ENCODE results near the gene CDH18. TPM values are rescaled to one million over a fixed set of nuclear protein-coding genes. Genes with fewer than 3 reads are reported as not detected.
"Not testable (repeated sequence)": the region's sequence is repeated elsewhere in the genome, so short reads cannot be mapped to it uniquely, and the experiment has no call there.

Gene CDH18
- total RNA-seq, 1 experiment from 2014 or later: 4.1 TPM

- no peak for DNase-seq (ENCODE audit: low read depth)
Observed at GRCh38 chr5:19859020-19859419, 129.0 kb downstream of the CDH18 start.

GRCh38 chr5:19855931-19856330, 132.1 kb downstream of the CDH18 start:
- DNase-seq (ENCODE audit: low read depth): peak; percentile 64

- no peak for DNase-seq (ENCODE audit: low read depth)
Observed at GRCh38 chr5:19855453-19855852, 132.5 kb downstream of the CDH18 start.

- DNase-seq (ENCODE audit: low read depth): peak; percentile 67
Observed at GRCh38 chr5:19855031-19855430, 133.0 kb downstream of the CDH18 start.

- peak; percentile 88 for DNase-seq (ENCODE audit: low read depth)
Observed at GRCh38 chr5:19853616-19854240, 134.3 kb downstream of the CDH18 start.

- DNase-seq (ENCODE audit: low read depth): peak; percentile 65
Observed at GRCh38 chr5:19837536-19838174, 150.3 kb downstream of the CDH18 start.

- DNase-seq (ENCODE audit: low read depth): no peak
Observed at GRCh38 chr5:19835442-19835841, 152.6 kb downstream of the CDH18 start.

- not testable (repeated sequence) for DNase-seq (ENCODE audit: low read depth)
Observed at GRCh38 chr5:19812720-19813119, 175.3 kb downstream of the CDH18 start.

GRCh38 chr5:19806756-19807155, 181.2 kb downstream of the CDH18 start:
- no peak for DNase-seq (ENCODE audit: low read depth)

- no peak for DNase-seq (ENCODE audit: low read depth)
Observed at GRCh38 chr5:19802686-19803085, 185.3 kb downstream of the CDH18 start.

GRCh38 chr5:19795218-19795617, 192.8 kb downstream of the CDH18 start:
- DNase-seq (ENCODE audit: low read depth): peak; percentile 44

- no peak for DNase-seq (ENCODE audit: low read depth)
Observed at GRCh38 chr5:19790829-19791466, 197.1 kb downstream of the CDH18 start.

- no peak for DNase-seq (ENCODE audit: low read depth)
Observed at GRCh38 chr5:19782566-19782965, 205.4 kb downstream of the CDH18 start.

- DNase-seq (ENCODE audit: low read depth): no peak
Observed at GRCh38 chr5:19777363-19777762, 210.6 kb downstream of the CDH18 start.

GRCh38 chr5:19776886-19777285, 211.1 kb downstream of the CDH18 start:
- not testable (repeated sequence) for DNase-seq (ENCODE audit: low read depth)

GRCh38 chr5:19771174-19771835, 216.7 kb downstream of the CDH18 start:
- peak; percentile 58 for DNase-seq (ENCODE audit: low read depth)

GRCh38 chr5:19770396-19770795, 217.6 kb downstream of the CDH18 start:
- no peak for DNase-seq (ENCODE audit: low read depth)

- no peak for DNase-seq (ENCODE audit: low read depth)
Observed at GRCh38 chr5:19767987-19768386, 220.0 kb downstream of the CDH18 start.

GRCh38 chr5:19753579-19753978, 234.4 kb downstream of the CDH18 start:
- no peak for DNase-seq (ENCODE audit: low read depth)

GRCh38 chr5:19751326-19751725, 236.7 kb downstream of the CDH18 start:
- no peak for DNase-seq (ENCODE audit: low read depth)

- DNase-seq (ENCODE audit: low read depth): no peak
Observed at GRCh38 chr5:19745247-19745646, 242.8 kb downstream of the CDH18 start.

GRCh38 chr5:19739671-19740070, 248.3 kb downstream of the CDH18 start:
- peak; percentile 9 for DNase-seq (ENCODE audit: low read depth)

GRCh38 chr5:19734776-19735175, 253.2 kb downstream of the CDH18 start:
- DNase-seq (ENCODE audit: low read depth): peak; percentile 28
